ELR (cell line): Measurements from ENCODE around the gene MED17.
"Not testable (repeated sequence)": the region's sequence is repeated elsewhere in the genome, so short reads cannot be mapped to it uniquely, and the experiment has no call there.

ENCODE experiments used
- DNase-seq: peaks from one replicate; pipeline ENCODE4 v3.0.0-alpha.2; 2015; ENCODE audit warnings: low read depth

Gene MED17, protein sequence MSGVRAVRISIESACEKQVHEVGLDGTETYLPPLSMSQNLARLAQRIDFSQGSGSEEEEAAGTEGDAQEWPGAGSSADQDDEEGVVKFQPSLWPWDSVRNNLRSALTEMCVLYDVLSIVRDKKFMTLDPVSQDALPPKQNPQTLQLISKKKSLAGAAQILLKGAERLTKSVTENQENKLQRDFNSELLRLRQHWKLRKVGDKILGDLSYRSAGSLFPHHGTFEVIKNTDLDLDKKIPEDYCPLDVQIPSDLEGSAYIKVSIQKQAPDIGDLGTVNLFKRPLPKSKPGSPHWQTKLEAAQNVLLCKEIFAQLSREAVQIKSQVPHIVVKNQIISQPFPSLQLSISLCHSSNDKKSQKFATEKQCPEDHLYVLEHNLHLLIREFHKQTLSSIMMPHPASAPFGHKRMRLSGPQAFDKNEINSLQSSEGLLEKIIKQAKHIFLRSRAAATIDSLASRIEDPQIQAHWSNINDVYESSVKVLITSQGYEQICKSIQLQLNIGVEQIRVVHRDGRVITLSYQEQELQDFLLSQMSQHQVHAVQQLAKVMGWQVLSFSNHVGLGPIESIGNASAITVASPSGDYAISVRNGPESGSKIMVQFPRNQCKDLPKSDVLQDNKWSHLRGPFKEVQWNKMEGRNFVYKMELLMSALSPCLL

GRCh38 chr11:93784145-93784934 is at the start of gene MED17:
MED17 (plus strand) TSS chr11:93784282; CDS start chr11:93784514, 232 bp downstream.
- peak; percentile 96 for DNase-seq

DNA sequence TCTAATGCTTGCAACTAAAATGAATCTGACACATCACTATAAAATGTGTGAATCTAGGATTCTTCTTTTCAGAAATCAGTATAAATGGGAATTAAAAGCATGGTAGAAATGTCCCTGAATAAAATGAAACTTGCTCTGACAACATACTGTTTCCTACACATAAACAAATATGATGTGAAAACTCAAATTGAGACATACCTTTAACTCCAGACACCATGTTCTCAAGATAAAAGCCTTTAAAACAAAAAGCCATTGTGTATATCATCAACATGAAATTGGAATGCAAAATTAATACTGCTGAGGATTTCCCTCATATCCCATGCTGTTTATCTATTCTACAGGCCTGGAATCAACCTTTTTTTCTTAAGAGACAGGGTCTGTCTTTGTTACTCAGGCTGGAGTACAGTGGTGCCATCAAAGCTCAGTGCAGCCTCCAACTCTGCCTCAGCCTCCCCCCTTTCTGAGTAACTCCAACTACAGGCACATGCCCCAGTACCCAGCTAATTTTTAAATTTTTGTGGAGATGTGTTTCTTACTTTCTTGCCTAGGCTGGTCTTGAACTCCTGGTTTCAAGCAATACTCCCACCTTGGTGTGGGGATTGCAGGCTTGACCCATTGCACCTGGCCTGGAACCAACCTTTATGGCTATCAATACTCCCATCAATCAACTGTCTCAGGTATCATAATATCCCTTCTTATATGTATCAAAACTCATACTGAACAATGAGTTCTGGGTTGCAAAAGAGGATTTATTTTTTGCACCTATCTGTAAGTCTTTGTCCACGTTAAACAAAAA is 49.5 kb upstream of the MED17 start:
- no peak for DNase-seq

- no peak for DNase-seq
Observed at GRCh38 chr11:93735627-93736026, 48.5 kb upstream of the MED17 start.

DNA sequence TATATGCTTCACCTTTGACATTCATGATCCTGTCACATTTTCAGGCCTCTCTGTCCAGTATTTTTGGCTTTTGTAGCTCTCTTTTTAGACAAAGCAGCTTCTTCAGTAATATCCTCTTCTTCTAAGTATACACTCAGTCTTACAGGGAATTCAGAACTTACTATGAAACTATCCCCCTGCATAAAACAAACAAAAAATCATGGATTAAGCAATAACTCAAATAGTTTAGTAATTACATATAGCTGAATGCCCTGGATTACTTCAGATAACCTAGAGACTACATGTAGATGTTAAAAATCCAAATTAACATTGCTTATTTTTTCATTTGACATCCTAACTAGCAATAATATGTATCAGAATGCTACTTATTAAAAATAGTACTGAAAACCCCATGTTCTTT is 48.0 kb upstream of the MED17 start:
- DNase-seq: no peak

DNA sequence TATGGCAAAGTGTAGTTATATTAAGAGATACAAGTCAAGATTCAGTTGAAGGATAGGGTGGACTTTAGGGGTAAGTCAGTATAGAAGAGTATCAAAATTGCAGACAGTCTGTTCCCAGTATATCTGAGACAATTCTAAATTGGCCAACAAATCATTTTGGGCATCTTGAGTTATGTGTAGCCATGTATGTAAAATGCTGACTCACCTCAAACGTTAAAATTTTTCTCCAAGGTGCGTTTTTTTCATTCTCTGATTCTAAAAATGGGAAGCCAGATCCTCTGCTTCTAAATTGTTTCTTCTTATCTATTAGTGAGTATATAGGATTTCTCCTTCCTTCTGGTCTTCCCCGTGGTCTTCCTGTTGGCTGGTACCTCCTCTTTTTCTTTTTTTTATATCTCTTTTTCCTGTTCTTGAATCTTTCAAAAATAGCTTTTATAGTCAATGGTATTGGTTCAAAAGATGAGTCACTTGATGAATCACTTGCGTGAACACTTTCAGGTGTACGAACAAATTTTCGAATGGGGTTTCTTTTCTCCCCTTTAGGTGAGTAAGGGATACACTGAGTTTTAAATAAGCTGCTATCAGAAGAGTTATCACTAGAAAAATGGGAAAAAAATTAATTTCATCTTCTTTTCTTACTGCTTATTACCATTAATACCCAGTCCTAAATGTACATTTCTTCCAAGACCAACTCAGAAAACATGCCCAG is 46.0 kb upstream of the MED17 start:
- DNase-seq: peak; percentile 73

- peak; percentile 42 for DNase-seq
Observed at GRCh38 chr11:93738647-93739081, 45.4 kb upstream of the MED17 start.

DNA sequence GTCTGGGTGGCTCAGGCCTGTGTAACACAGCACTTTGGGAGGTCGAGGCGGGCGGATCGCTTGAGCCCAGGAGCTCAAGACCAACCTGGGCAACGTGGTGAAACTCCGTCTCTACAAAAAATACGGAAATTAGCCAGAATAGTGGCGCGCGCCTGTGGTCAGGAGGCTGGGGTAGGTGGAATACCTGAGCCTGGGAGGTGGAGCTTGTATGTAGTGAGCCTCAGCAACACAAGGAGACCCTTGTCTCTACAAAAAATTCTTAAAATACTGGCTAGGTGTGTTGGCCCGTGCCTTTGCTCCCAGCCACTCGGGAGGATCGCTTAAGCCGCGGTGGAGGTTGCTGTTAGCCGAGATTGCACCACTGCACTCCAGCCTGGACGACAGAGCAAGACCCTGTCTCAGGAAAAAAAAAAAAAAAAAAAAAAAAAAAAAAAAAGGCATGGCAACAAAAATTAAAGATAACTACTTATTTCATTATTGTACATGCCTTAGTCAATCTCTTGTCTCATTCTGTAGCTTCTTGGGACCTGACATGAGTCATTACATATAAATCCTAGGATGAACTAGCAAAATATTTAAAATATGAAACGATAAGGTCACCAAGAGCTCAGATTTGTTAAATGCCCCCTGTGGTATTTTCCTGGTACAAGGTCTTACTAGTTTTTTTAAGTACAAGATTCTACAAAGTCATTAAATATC is 43.9 kb upstream of the MED17 start:
- peak; percentile 63 for DNase-seq

GRCh38 chr11:93740730-93741093 is 43.4 kb upstream of the MED17 start:
- peak; percentile 75 for DNase-seq

DNA sequence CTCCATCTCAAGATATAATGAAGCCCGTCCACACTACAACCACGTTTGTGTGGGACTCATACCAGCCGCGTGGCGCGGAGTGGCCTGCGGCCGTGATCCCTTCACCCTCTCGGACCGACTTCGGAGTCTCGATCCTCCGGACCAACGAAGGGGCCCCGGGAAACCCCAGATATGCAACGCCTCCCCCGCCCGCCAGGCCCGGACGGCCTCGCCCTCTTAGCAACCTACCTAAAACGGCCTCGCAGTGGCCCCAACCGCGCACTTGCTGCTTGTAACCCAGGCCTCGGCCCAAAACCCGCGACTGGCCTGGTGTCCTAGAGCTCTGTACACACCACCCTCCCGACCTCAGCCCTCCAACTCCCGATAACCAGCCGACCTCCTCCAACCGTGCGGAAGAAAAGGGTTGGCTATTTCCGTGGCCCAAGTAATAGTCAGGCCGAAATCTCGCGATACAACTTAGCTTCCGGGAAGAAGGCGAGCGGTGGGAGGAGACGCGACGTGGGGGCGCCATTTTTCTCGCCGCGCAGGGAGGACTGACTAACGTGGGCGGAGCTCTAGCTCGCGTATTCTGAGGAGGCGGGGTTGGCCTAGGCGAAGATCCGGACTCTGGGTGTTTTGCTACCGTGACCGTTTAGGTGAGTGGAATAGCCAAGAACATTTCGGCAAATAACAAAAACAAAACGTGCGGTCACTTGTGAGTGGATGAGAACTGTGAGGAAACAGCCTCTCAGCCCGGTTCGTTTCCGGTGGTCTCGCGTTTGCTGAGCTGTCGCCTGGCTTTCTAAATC is 42.8 kb upstream of the MED17 start, which contains the start of the genes C11orf54 and TAF1D:
C11orf54 (plus strand) TSS at position 579 of the 788 bp plus-strand sequence. CDS start 5,722 bp downstream, outside the sequence.
TAF1D (minus strand) TSS at position 402 of the 788 bp plus-strand sequence. CDS start 2,191 bp downstream, outside the sequence.
- peak; percentile 99 for DNase-seq

DNA sequence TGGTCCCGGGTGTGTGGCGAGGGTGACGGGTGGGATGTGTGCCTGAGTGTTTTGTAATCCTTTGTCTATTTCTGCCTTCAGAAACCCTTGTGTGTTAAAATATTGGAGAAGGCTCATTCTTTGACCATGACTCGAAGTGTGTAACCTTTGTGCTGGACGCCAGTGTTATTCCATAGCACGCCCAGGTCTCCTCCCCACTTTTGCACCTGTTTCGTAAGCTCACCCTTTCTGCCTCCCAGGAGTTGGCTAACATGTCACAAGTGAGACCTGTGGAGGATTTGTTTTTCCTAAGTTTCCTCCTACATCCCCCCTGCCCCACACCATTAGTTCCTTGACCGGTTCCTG is 42.2 kb upstream of the MED17 start:
- DNase-seq: peak; percentile 70

GRCh38 chr11:93743291-93743690 is 40.8 kb upstream of the MED17 start:
- DNase-seq: no peak

DNA sequence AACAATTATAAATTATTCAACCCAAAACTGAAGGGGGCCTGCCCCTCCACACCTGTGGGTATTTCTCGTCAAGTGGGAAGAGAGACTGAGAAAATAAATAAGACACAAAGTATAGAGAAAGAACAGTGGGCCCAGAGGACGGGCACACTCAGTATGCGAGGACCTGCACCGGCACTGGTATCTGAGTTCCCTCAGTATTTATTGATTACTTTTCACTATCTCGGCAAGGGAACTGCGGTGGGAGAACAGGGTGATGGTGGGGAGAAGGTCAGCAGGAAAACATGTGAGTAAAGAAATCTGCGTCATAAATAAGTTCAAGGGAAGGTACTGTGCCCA is 39.4 kb upstream of the MED17 start:
- no peak for DNase-seq

DNA sequence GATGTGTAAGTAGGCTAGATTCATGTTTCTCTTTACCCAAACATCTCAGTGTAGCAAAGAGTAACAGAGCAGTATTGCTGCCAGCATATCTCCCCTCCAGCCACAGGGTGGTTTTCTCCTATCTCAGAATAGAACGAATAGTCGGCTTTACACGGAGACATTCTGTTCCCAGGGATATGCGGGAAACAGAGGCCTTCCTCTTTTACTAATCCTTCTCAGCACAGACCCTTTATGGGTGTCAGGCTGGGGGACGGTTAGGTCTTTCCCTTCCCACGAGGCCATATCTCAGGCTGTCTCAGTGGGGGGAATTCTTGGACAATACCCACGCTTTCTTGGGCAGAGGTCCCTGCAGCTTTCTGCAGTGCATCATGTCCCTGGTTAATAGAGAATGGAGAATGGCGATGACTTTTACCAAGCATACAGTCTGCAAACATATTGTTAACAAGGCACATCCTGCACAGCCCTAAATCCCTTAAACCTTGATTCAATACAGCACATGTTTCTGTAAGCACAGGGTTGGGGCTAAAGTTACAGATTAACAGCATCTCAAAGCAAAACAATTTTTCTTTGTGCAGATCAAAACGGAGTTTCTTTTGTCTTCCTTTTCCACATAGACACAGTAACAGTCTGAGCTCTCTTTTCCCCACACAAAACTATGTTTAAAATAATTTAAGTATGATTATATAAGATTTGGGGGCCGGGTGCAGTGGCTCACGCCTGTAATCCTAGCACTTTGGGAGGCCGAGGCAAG is 38.9 kb upstream of the MED17 start:
- DNase-seq: not testable (repeated sequence)

- DNase-seq: no peak
Observed at GRCh38 chr11:93746101-93746500, 38.0 kb upstream of the MED17 start.

DNA sequence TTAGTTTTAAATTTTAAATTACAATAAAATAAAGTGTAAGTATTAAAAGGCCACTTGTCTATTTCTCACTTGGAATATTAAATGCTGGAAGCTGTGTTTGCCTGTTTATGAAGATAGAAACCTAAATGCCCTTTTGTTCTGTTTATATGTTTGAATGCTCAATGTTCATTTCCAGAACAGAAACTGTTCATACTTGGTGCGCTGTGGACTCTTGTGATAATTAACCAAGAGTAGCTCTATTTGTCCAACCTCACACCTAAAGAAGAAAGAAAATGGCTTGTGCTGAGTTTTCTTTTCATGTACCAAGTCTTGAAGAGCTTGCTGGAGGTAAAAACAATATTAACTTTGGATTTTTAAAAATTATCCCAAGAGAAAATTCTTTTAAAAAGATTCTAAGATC is 37.0 kb upstream of the MED17 start:
- DNase-seq: no peak

DNA sequence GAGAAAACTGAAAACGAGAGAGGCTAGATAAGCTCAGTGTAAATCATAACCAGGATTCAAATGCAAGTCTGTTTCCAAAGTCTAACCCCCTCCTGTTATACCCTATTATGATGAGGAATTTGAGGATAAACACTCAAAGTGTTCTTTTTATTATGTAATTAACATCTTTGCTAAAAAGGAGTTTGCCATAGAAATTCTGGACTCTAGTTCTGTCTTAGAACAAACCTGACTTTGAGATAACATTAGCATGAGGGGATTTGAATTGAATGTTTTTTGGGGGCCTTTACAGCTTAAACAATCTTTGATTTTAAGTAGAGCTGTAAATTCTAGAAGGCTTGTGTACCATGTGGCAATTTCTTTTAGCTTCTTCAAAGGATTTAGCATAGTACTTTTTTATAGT is 33.1 kb upstream of the MED17 start:
- DNase-seq: no peak

- DNase-seq: no peak
Observed at GRCh38 chr11:93753241-93753640, 30.8 kb upstream of the MED17 start.

- DNase-seq: no peak
Observed at GRCh38 chr11:93756748-93757147, 27.3 kb upstream of the MED17 start.

GRCh38 chr11:93757301-93757700 is 26.8 kb upstream of the MED17 start:
- DNase-seq: no peak
